PC-3 (cell line): ENCODE measurements around the gene STX8. TPM values are rescaled to one million over a fixed set of nuclear protein-coding genes. Genes with fewer than 3 reads are reported as not detected.

Experiments
- ATAC-seq: fragments of 200-7000 bp; cut with Tn5 transposase; 2 replicates; pipeline ENCODE4 v1.9.1; 2020; ENCODE audit warnings: mild to moderate bottlenecking, moderate library complexity
- BruUV-seq: library from RNA; stranded (reverse); fragments of 400-500 nt; replicated peaks from 2 replicates; lab custom pipeline; 2021; lab: Mats Ljungman, UMichigan
- CTCF ChIA-PET: fragments of 300-600 bp; sonication (Branson Sonifier 250); formaldehyde crosslinking; loops from one replicate; lab custom pipeline; 2022; ENCODE audit warnings: antibody characterized with exemption; lab: Charles Lee
- POLR2A ChIA-PET: fragments of 300-600 bp; sonication (Branson Sonifier 250); formaldehyde crosslinking; loops from one replicate; lab custom pipeline; 2022; ENCODE audit warnings: antibody characterized with exemption; ENCODE audit not compliant: unreplicated experiment; lab: Charles Lee
- DNase-seq: peaks from one replicate; pipeline ENCODE4 v3.0.0-alpha.2; 2015
- H2AFZ ChIP-seq: fragments of 300-600 bp; sonication (generic); 2 replicates; pipeline ENCODE4 v1.6.0; 2016; ENCODE audit warnings: antibody characterized with exemption, low read length
- H3F3A ChIP-seq: fragments of 300-600 bp; sonication (generic); one replicate; pipeline ENCODE4 v1.6.0; 2017; ENCODE audit warnings: antibody characterized with exemption, low read length, control low read depth, mild to moderate bottlenecking; ENCODE audit not compliant: unreplicated experiment
- H3K27ac ChIP-seq: fragments of 300-600 bp; sonication (generic); 2 replicates; pipeline ENCODE4 v1.5.1; 2016; ENCODE audit warnings: mild to moderate bottlenecking, low read length
- H3K27me3 ChIP-seq: fragments of 300-600 bp; sonication (generic); 2 replicates; pipeline ENCODE4 v1.6.1; 2016; ENCODE audit warnings: low read length, mixed read lengths
- H3K36me3 ChIP-seq: fragments of 300-600 bp; sonication (generic); 2 replicates; pipeline ENCODE4 v1.6.1; 2016; ENCODE audit warnings: low read depth, mixed run types, low read length, mixed read lengths
- H3K4me1 ChIP-seq: fragments of 300-600 bp; sonication (generic); 2 replicates; pipeline ENCODE4 v1.5.1; 2016; ENCODE audit warnings: low read length; ENCODE audit not compliant: insufficient read depth
- H3K4me2 ChIP-seq: fragments of 300-600 bp; sonication (generic); 2 replicates; pipeline ENCODE4 v1.6.0; 2016; ENCODE audit warnings: low read length
- H3K4me3 ChIP-seq: fragments of 300-600 bp; sonication (generic); 2 replicates; pipeline ENCODE4 v1.5.1; 2016; ENCODE audit warnings: mild to moderate bottlenecking, low read length, mixed read lengths
- H3K79me2 ChIP-seq: fragments of 300-600 bp; sonication (generic); 2 replicates; pipeline ENCODE4 v1.6.1; 2017; ENCODE audit warnings: low read length, mixed read lengths
- H3K9ac ChIP-seq: fragments of 300-600 bp; sonication (generic); 2 replicates; pipeline ENCODE4 v1.6.0; 2016; ENCODE audit warnings: mild to moderate bottlenecking, low read length
- H3K9me2 ChIP-seq: fragments of 300-600 bp; sonication (generic); replicated peaks from 2 replicates; pipeline ENCODE4 v1.6.1; 2016; ENCODE audit warnings: mixed run types, low read length, mixed read lengths
- H3K9me3 ChIP-seq: fragments of 300-600 bp; sonication (generic); 2 replicates; pipeline ENCODE4 v1.6.1; 2016; ENCODE audit warnings: low read length, mixed read lengths
- H4K20me1 ChIP-seq: fragments of 300-600 bp; sonication (generic); 2 replicates; pipeline ENCODE4 v1.6.1; 2016; ENCODE audit warnings: low read length, mixed read lengths
- CTCF ChIP-seq: fragments of 300-600 bp; sonication (generic); conservative IDR thresholded peaks from 2 replicates; pipeline ENCODE4 v1.5.1; 2017; ENCODE audit warnings: antibody characterized with exemption, low read depth, mild to moderate bottlenecking, low read length
- EZH2 ChIP-seq: fragments of 300-600 bp; sonication (generic); IDR thresholded peaks from one replicate; pipeline ENCODE4 v1.6.1; 2017; ENCODE audit warnings: antibody characterized with exemption, mild to moderate bottlenecking, low read length; ENCODE audit not compliant: unreplicated experiment
- EZH2phosphoT487 ChIP-seq: fragments of 300-600 bp; sonication (generic); IDR thresholded peaks from 2 replicates; pipeline ENCODE4 v1.6.1; 2018; ENCODE audit warnings: mild to moderate bottlenecking, antibody characterized with exemption, low read length, borderline replicate concordance
- intact Hi-C: fragments of 100-400 bp; cut with micrococcal nuclease; formaldehyde crosslinking; loops from 2 replicates; pipeline ENCODE4 v1.9.0; 2023
- total RNA-seq: library from RNA; depleted of rRNA; stranded (reverse); fragments of >200 nt; gene quantifications from 2 replicates; pipeline ENCODE4 v1.2.3, GENCODE V29; 2014

STX8 gene
- total RNA-seq, 1 experiment from 2014 or later, result 57.4 TPM

- POLR2A ChIA-PET, result no interaction called here
- no peaks in the 10 kb centered on the region for H3K9me2 ChIP-seq
- H2AFZ ChIP-seq, result no peak overlapping the region
- no peaks in the 10 kb centered on the region for H3K36me3 ChIP-seq
- H3K27ac ChIP-seq, result no peak overlapping the region
- H3K4me3 ChIP-seq, result no peak overlapping the region
- ATAC-seq (no peak), DNase-seq (no peak)
- no peaks in the 10 kb centered on the region for H3K9me3 ChIP-seq
- H3K4me1 ChIP-seq, result peaks cover 23% of the 10 kb centered on the region
- no peaks in the 10 kb centered on the region for H3K79me2 ChIP-seq
- TF ChIP-seq CTCF (no peak), EZH2 (no peak), EZH2phosphoT487 (no peak)
- no peak overlapping the region for H3K9ac ChIP-seq
- H3F3A ChIP-seq, result no peaks in the 10 kb centered on the region
- intact Hi-C loops, result no loop called here
- H3K27me3 ChIP-seq, result no peaks in the 10 kb centered on the region
- H4K20me1 ChIP-seq, result no peaks in the 10 kb centered on the region
- H3K4me2 ChIP-seq, result no peak overlapping the region
- no TSS peak for BruUV-seq
- CTCF ChIA-PET, result no interaction called here
Measured at GRCh38 chr17:9367156-9367555, 208.5 kb downstream of the STX8 start.

GRCh38 chr17:9364837-9365430 lies 210.7 kb downstream of the STX8 start:
- TF ChIP-seq EZH2, result no peak
- TF ChIP-seq EZH2phosphoT487, result no peak
- no peak for TF ChIP-seq CTCF
- no peak for DNase-seq
- Histone ChIP-seq H3K27ac (no peak overlapping the region), H4K20me1 (no peaks in the 10 kb centered on the region), H3K27me3 (no peaks in the 10 kb centered on the region), H3K9ac (no peak overlapping the region), H3K9me3 (no peaks in the 10 kb centered on the region), H3K36me3 (no peaks in the 10 kb centered on the region), H3K79me2 (no peaks in the 10 kb centered on the region), H3F3A (no peaks in the 10 kb centered on the region), H3K4me3 (no peak overlapping the region), H3K9me2 (no peaks in the 10 kb centered on the region), H3K4me2 (no peak overlapping the region), H3K4me1 (peaks cover 4% of the 10 kb centered on the region; the same call in 1 of the 2 replicates), H2AFZ (no peak overlapping the region)
- POLR2A ChIA-PET, result no interaction called here
- no peak for ATAC-seq
- CTCF ChIA-PET, result no interaction called here
- intact Hi-C loops, result no loop called here
- no TSS peak for BruUV-seq
